RWPE2 (cell line): ENCODE measurements around the gene SPRED2.

Experiments used
- ATAC-seq: fragments of 200-7000 bp; cut with Tn5 transposase; 3 replicates; pipeline ENCODE4 v1.9.1; 2021; ENCODE audit warnings: low read depth
- DNase-seq: peaks from one replicate; pipeline ENCODE4 v3.0.0-alpha.2; 2020; ENCODE audit warnings: low spot score
- H3K27ac ChIP-seq: fragments of 450-650 bp; 2 replicates; pipeline ENCODE4 v1.5.1; 2017; ENCODE audit warnings: mild to moderate bottlenecking; ENCODE audit not compliant: poor library complexity, severe bottlenecking
- H3K27me3 ChIP-seq: fragments of 250-450 bp; sonication (Bioruptor Pico); 2 replicates; pipeline ENCODE4 v1.5.1; 2021; ENCODE audit warnings: mild to moderate bottlenecking, moderate library complexity; ENCODE audit not compliant: insufficient read depth, poor library complexity, severe bottlenecking
- H3K36me3 ChIP-seq: fragments of 250-450 bp; sonication (Bioruptor Pico); 2 replicates; pipeline ENCODE4 v1.5.1; 2020; ENCODE audit warnings: low read depth, mild to moderate bottlenecking, moderate library complexity
- H3K4me1 ChIP-seq: fragments of 250-450 bp; sonication (Bioruptor Pico); 2 replicates; pipeline ENCODE4 v1.5.1; 2021; ENCODE audit warnings: mild to moderate bottlenecking, moderate library complexity; ENCODE audit not compliant: insufficient read depth, poor library complexity, severe bottlenecking
- H3K4me3 ChIP-seq: fragments of 250-450 bp; sonication (Bioruptor Pico); 2 replicates; pipeline ENCODE4 v1.5.1; 2021; ENCODE audit warnings: mild to moderate bottlenecking, moderate library complexity; ENCODE audit not compliant: severe bottlenecking
- H3K9me3 ChIP-seq: fragments of 250-450 bp; sonication (Bioruptor Pico); 2 replicates; pipeline ENCODE4 v1.5.1; 2021; ENCODE audit warnings: mild to moderate bottlenecking, moderate library complexity; ENCODE audit not compliant: severe bottlenecking
- CTCF ChIP-seq: fragments of 450-650 bp; IDR thresholded peaks from one replicate; pipeline ENCODE4 v1.5.1; 2017; ENCODE audit warnings: mild to moderate bottlenecking, moderate library complexity; ENCODE audit not compliant: poor library complexity, severe bottlenecking

SPRED2 gene

GRCh38 chr2:65369574-65369973 is 62.8 kb downstream of the SPRED2 start:
- no peak overlapping the region for H3K27ac ChIP-seq
- no peaks in the 10 kb centered on the region for H3K27me3 ChIP-seq
- ATAC-seq (no peak), DNase-seq (no peak)
- H3K4me3 ChIP-seq, result no peak overlapping the region
- peaks cover 59% of the 10 kb centered on the region for H3K4me1 ChIP-seq
- no peak for TF ChIP-seq CTCF
- no peaks in the 10 kb centered on the region for H3K9me3 ChIP-seq
- no peaks in the 10 kb centered on the region; the same call in 1 of the 2 replicates for H3K36me3 ChIP-seq

- H3K27me3 ChIP-seq, result no peaks in the 10 kb centered on the region
- no peaks in the 10 kb centered on the region for H3K36me3 ChIP-seq
- no peak for TF ChIP-seq CTCF
- peak overlapping the region; percentile 94 for H3K27ac ChIP-seq
- no peak overlapping the region for H3K4me3 ChIP-seq
- no peak for ATAC-seq
- H3K4me1 ChIP-seq, result peaks cover 58% of the 10 kb centered on the region
- DNase-seq, result no peak
- H3K9me3 ChIP-seq, result no peaks in the 10 kb centered on the region
These were observed 63.9 kb downstream of the SPRED2 start for GRCh38 chr2:65368468-65368867.

DNA sequence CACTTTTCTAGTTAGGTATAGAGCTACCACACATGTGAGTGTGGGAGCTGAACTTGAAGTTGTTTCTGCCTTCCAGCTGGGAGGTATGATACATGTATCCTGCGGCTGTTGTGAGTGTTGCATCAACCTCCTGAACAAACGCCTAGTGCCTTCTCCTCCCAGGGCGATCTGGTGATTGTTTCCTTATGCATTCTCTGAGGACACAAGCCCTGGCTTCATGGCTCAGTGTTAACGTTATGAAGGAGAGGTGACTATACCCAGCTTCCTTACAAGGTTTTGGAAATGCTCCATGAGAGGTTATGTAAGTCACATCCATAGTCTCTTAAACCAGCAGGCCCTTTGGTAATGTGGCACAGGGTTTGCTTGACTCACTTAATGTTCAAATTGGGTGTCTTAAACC is 64.9 kb downstream of the SPRED2 start:
- Histone ChIP-seq H3K4me3 (no peak overlapping the region), H3K36me3 (no peaks in the 10 kb centered on the region), H3K27ac (peak overlapping the region; percentile 94), H3K9me3 (no peaks in the 10 kb centered on the region), H3K27me3 (no peaks in the 10 kb centered on the region), H3K4me1 (peaks cover 48% of the 10 kb centered on the region)
- peak; percentile 91 for ATAC-seq
- no peak for TF ChIP-seq CTCF
- DNase-seq, result peak; percentile 87

GRCh38 chr2:65366595-65367125 is 65.7 kb downstream of the SPRED2 start:
- no peaks in the 10 kb centered on the region for H3K36me3 ChIP-seq
- peaks cover 52% of the 10 kb centered on the region for H3K4me1 ChIP-seq
- ATAC-seq, result peak; percentile 78
- no peak overlapping the region for H3K4me3 ChIP-seq
- peak; percentile 76 for DNase-seq
- no peak for TF ChIP-seq CTCF
- H3K27ac ChIP-seq, result peak overlapping the region; percentile 94
- no peaks in the 10 kb centered on the region for H3K9me3 ChIP-seq
- no peaks in the 10 kb centered on the region for H3K27me3 ChIP-seq

- no peak for TF ChIP-seq CTCF
- H3K27ac ChIP-seq, result peak overlapping the region; percentile 94
- peaks cover 57% of the 10 kb centered on the region for H3K4me1 ChIP-seq
- no peak overlapping the region for H3K4me3 ChIP-seq
- DNase-seq (no peak), ATAC-seq (no peak)
- no peaks in the 10 kb centered on the region for H3K9me3 ChIP-seq
- H3K27me3 ChIP-seq, result no peaks in the 10 kb centered on the region
- no peaks in the 10 kb centered on the region for H3K36me3 ChIP-seq
These were observed 67.2 kb downstream of the SPRED2 start for GRCh38 chr2:65364986-65365733.
